NCI-H526 (cell line): ENCODE data around the gene NECAB2.

Source experiments
- DNase-seq, 2 experiments: peaks; one replicate each; lab custom pipeline; 2025; lab: John Stamatoyannopoulos, UW

NECAB2 gene

GRCh38 chr16:84045001-84045817, 77.2 kb downstream of the NECAB2 start:
- no peak for DNase-seq

GRCh38 chr16:84045818-84046470, 77.9 kb downstream of the NECAB2 start:
- no peak for DNase-seq

DNA sequence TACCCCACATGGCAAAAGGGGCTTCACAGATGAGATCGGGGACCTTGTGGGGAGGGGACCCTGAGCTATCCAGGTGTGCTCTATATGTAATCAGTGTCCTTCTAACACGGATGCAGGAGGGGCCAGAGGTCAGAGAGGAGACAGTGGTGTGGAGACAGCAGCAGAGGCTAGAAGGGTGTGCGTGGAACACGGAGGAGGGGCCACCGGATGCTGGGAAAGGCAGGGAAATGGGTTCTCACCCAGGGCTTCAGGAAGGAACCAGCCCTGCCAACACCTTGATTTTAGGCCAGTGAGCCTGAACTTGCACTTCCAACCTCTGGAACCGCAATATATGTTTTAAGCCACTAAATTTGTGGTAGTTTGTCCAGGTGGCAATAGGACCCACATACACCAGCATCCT, 79.2 kb downstream of the NECAB2 start:
- DNase-seq = no peak

- DNase-seq = no peak
Measured at GRCh38 chr16:84047626-84048025, 79.6 kb downstream of the NECAB2 start.

- DNase-seq = no peak
Measured at GRCh38 chr16:84048270-84048669, 80.2 kb downstream of the NECAB2 start.

DNA sequence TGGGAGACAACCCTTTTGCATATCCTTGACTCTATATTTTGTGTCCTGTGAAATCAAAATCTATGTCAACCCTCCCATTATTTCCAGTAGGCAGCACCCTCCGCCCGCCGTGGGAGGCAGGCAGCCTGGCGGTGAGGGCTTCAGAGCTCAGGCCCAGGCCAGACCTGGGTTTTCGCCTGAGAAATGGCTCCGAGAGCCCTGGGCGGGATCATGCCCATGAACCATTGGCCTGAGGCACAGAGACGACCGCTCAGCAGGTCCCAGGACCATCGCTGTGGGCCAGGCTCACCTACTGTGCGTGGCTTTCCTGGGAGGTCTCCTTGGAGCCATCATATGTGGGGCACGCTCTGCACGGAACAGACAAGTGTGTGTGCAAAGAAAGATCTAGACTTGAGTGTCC, 80.8 kb downstream of the NECAB2 start:
- DNase-seq = no peak

GRCh38 chr16:84049403-84050060, 81.5 kb downstream of the NECAB2 start:
- no peak for DNase-seq

GRCh38 chr16:84050316-84050715, 82.3 kb downstream of the NECAB2 start:
- no peak for DNase-seq

DNA sequence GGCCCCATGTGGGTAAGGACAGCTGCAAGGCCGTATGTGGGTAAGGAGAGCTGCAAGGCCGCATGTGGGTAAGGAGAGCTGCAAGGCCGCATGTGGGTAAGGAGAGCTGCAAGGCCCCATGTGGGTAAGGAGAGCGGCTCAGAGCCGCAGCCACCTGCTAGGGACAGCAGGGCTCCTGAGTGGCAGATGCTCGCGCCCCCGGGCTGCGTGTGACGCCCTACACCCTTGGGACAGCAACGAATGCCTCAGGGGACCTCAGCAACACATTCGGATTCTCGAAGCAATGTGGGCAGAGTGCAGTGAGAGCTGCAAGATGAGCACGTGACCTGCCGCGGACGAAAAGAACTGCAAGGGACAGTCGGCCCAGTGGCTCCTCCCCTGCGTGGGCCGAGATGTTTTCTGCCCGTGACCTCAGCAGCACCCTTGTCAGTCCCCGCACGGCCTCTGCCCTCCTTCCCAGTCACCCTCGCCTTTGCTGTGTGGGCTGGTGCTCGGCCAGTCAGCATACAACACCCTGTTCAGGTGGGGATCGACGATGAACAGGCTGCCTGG, 84.1 kb downstream of the NECAB2 start:
- DNase-seq = no peak
